Osteoblast (primary cell): Measurements from ENCODE around the gene ALG9. TPM values are rescaled to one million over a fixed set of nuclear protein-coding genes. Genes with fewer than 3 reads are reported as not detected.
A peak's percentile ranks its signal among the peaks of the same experiment; 100 is the strongest.

ENCODE experiments used
- DNase-seq: peaks from one replicate; pipeline ENCODE4 v3.0.0; 2011; ENCODE audit warnings: low spot score, mixed read lengths; ENCODE audit not compliant: insufficient read length; ENCODE audit errors: missing footprints
- H2AFZ ChIP-seq: 2 replicates; pipeline ENCODE4 v1.6.0; 2011; ENCODE audit warnings: mild to moderate bottlenecking, low read length
- H3K27ac ChIP-seq: 2 replicates; pipeline ENCODE4 v1.5.1; 2011; ENCODE audit warnings: mild to moderate bottlenecking, low read depth, low read length, moderate library complexity
- H3K27me3 ChIP-seq: 2 replicates; pipeline ENCODE4 v1.6.0; 2012; ENCODE audit warnings: mild to moderate bottlenecking, control low read depth, inconsistent platforms, low read length, moderate library complexity; ENCODE audit not compliant: insufficient read depth
- H3K36me3 ChIP-seq: 2 replicates; pipeline ENCODE4 v1.5.1; 2011; ENCODE audit warnings: mild to moderate bottlenecking, low read length, control low read depth, moderate library complexity; ENCODE audit not compliant: insufficient read depth
- H3K4me1 ChIP-seq: 2 replicates; pipeline ENCODE4 v1.5.1; 2011; ENCODE audit warnings: mild to moderate bottlenecking, low read length, control low read depth, moderate library complexity; ENCODE audit not compliant: insufficient read depth
- H3K4me2 ChIP-seq: 2 replicates; pipeline ENCODE4 v1.6.0; 2011; ENCODE audit warnings: mild to moderate bottlenecking, low read length; ENCODE audit not compliant: insufficient read depth
- H3K4me3 ChIP-seq: fragments of 200-600 bp; sonication (generic); 3 replicates; pipeline ENCODE4 v1.5.1; 2012; ENCODE audit warnings: mild to moderate bottlenecking, low read length, inconsistent platforms; ENCODE audit not compliant: insufficient read depth
- H3K79me2 ChIP-seq: 2 replicates; pipeline ENCODE4 v1.6.0; 2012; ENCODE audit warnings: mild to moderate bottlenecking, low read length, control low read depth, inconsistent platforms; ENCODE audit not compliant: insufficient read depth
- H3K9me3 ChIP-seq: 2 replicates; pipeline ENCODE4 v1.5.1; 2011; ENCODE audit warnings: low read depth, low read length, control low read depth
- H4K20me1 ChIP-seq: 2 replicates; pipeline ENCODE4 v1.6.0; 2012; ENCODE audit warnings: mild to moderate bottlenecking, low read length, control low read depth; ENCODE audit not compliant: insufficient read depth
- CTCF ChIP-seq: IDR thresholded peaks from 2 replicates; pipeline ENCODE4 v1.5.1; 2011; ENCODE audit warnings: mild to moderate bottlenecking, low read depth, low read length, moderate library complexity; ENCODE audit errors: extremely low read depth
- total RNA-seq: library from RNA; depleted of rRNA; stranded (reverse); fragments of >200 nt; gene quantifications from 2 replicates; pipeline ENCODE4 v1.2.3, GENCODE V29; 2012

ALG9 gene
- total RNA-seq, 1 donor, result 35.8 TPM

DNA sequence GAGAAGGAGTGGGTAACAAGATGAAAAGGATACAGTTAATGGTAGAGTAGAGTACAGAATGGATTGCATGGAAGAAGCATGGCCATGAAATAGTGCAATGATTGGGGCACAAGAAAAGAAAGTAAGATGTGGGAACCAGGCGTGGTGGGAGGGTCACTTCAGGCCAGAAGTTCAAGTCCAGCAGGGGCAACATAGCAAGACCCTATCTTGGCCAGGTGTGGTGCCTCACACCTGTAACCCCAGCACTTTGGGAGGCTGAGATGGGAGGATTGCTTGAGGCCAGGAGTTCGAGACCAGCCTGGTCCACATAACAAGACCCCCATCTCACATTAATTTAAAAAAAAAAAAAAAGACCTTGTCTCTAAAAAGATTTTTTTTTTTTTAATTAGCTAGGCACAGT, 45.9 kb upstream of the ALG9 start:
- Histone ChIP-seq H3K4me1 (peaks cover 34% of the 10 kb centered on the region), H4K20me1 (no peaks in the 10 kb centered on the region), H2AFZ (no peak overlapping the region)

GRCh38 chr11:111916768-111917167, 45.4 kb upstream of the ALG9 start:
- TF ChIP-seq CTCF, result no peak
- H3K4me3 ChIP-seq, result no peak overlapping the region
- DNase-seq, result no peak
- no peaks in the 10 kb centered on the region for H4K20me1 ChIP-seq
- no peaks in the 10 kb centered on the region for H3K9me3 ChIP-seq
- no peaks in the 10 kb centered on the region for H3K36me3 ChIP-seq
- H3K4me1 ChIP-seq, result peaks cover 34% of the 10 kb centered on the region
- no peak overlapping the region for H3K27ac ChIP-seq
- no peaks in the 10 kb centered on the region for H3K27me3 ChIP-seq
- H3K4me2 ChIP-seq, result no peak overlapping the region
- H3K79me2 ChIP-seq, result peaks cover 15% of the 10 kb centered on the region
- no peak overlapping the region for H2AFZ ChIP-seq

More for the DNA sequence above, 45.9 kb upstream of the ALG9 start:
- DNase-seq, result no peak
- Histone ChIP-seq H3K36me3 (no peaks in the 10 kb centered on the region), H3K4me2 (no peak overlapping the region), H3K27me3 (no peaks in the 10 kb centered on the region), H3K4me3 (no peak overlapping the region), H3K27ac (no peak overlapping the region), H3K79me2 (peaks cover 15% of the 10 kb centered on the region), H3K9me3 (no peaks in the 10 kb centered on the region)
- no peak for TF ChIP-seq CTCF

DNA sequence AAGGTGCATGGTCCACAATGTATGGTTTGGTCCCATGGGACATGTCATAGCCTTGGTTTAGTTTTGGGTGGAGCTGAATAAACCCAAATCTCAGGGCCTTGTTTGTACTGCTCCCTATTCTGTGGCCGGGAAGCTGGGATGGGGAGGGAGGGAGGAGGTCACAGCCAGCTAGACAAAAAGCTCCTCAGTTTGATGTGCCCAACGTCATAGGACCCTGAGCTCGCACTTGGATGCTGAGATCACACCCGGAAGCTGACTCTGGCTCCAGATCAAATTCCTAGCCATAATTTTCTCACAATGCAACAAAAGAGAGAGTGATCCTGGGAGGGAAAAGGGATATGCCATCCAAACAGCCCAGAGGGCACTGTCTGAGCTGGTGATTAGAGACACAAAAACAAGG, 42.6 kb upstream of the ALG9 start:
- peaks cover 45% of the 10 kb centered on the region for H3K4me1 ChIP-seq
- peak; percentile 90 for DNase-seq
- H3K79me2 ChIP-seq, result peaks cover 15% of the 10 kb centered on the region
- peaks cover 6% of the 10 kb centered on the region for H3K36me3 ChIP-seq
- TF ChIP-seq CTCF, result peak; percentile 7
- peak overlapping the region; percentile 90 for H3K27ac ChIP-seq
- H3K27me3 ChIP-seq, result no peaks in the 10 kb centered on the region
- no peaks in the 10 kb centered on the region for H3K9me3 ChIP-seq
- H3K4me2 ChIP-seq, result peak overlapping the region; percentile 88
- peak overlapping the region; percentile 68 for H3K4me3 ChIP-seq
- no peaks in the 10 kb centered on the region for H4K20me1 ChIP-seq
- H2AFZ ChIP-seq, result peak overlapping the region; percentile 52

- H3K4me3 ChIP-seq, result peak overlapping the region; percentile 68
- peak overlapping the region; percentile 90 for H3K27ac ChIP-seq
- peak overlapping the region; percentile 87 for H2AFZ ChIP-seq
- peak; percentile 73 for DNase-seq
- no peaks in the 10 kb centered on the region for H3K9me3 ChIP-seq
- H3K79me2 ChIP-seq, result peaks cover 15% of the 10 kb centered on the region
- H4K20me1 ChIP-seq, result no peaks in the 10 kb centered on the region
- H3K36me3 ChIP-seq, result peaks cover 6% of the 10 kb centered on the region
- no peaks in the 10 kb centered on the region for H3K27me3 ChIP-seq
- peaks cover 43% of the 10 kb centered on the region for H3K4me1 ChIP-seq
- H3K4me2 ChIP-seq, result peak overlapping the region; percentile 88
- no peak for TF ChIP-seq CTCF
Measured at GRCh38 chr11:111913031-111913861, 41.9 kb upstream of the ALG9 start.
